Ectodermal cell (in vitro differentiated cells): ENCODE measurements around the gene MAFF.

ENCODE experiments used
- H3K27ac ChIP-seq: 2 replicates; pipeline ENCODE4 v1.7.0; 2013; ENCODE audit warnings: mild to moderate bottlenecking, low read depth, low read length; ENCODE audit not compliant: insufficient read depth, poor library complexity, severe bottlenecking
- H3K27me3 ChIP-seq: 2 replicates; pipeline ENCODE4 v1.7.0; 2013; ENCODE audit warnings: mild to moderate bottlenecking, low read length; ENCODE audit not compliant: insufficient read depth, control insufficient read depth, poor library complexity, severe bottlenecking
- H3K36me3 ChIP-seq: one replicate; pipeline ENCODE4 v1.7.0; 2013; ENCODE audit warnings: low read length; ENCODE audit not compliant: control insufficient read depth, insufficient read depth
- H3K4me1 ChIP-seq: one replicate; pipeline ENCODE4 v1.7.0; 2013; ENCODE audit warnings: low read length; ENCODE audit not compliant: control insufficient read depth, insufficient read depth
- H3K4me3 ChIP-seq: 2 replicates; pipeline ENCODE4 v1.7.0; 2013; ENCODE audit warnings: low read depth, low read length, control low read depth; ENCODE audit not compliant: insufficient read depth
- H3K9me3 ChIP-seq: 2 replicates; pipeline ENCODE4 v1.7.0; 2013; ENCODE audit warnings: mild to moderate bottlenecking, low read length, moderate library complexity; ENCODE audit not compliant: control insufficient read depth
- WGBS, 2 experiments: methylation state at CpG; one replicate each; pipeline ENCODE4 v1.1.7; 2013; ENCODE audit warnings: missing lambda C conversion rate in 2 of 2; 5-methylcytosine and 5-hydroxymethylcytosine counted together

MAFF gene

DNA sequence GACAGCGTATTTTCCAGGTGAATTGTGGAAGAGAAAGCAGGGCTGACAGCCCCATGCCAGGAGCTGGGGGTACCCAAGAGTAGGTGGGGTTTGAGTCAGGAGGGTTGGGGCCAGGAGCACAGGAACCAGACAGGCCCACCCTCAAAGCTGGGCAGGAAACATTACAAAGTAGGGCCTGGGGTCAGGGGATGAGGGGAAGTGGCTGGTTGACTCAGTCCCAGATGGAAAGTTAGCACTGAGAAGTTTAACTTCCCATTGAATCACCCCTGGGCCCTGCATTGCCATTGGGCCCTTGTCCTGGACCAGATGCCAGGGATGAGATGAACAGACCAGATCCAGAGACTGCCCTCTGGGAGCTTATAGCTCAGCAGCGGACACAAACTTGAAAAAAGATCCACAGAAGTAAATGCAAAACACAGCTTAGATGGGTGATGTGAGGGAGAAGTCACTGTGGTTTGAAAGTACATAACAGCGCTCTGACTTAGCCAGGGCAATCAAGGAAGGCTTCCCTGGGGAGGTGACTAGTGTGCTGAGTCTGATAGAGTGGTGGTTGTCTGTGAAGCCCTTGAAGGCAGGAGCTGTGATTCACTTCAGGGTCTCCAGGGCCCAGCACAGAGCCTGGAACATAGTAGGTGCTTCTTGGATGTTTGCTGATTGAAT, 2.2 kb downstream of the MAFF start:
- Histone ChIP-seq H3K4me1 (peaks cover 8% of the 10 kb centered on the region), H3K36me3 (no peaks in the 10 kb centered on the region), H3K27ac (no peak overlapping the region), H3K27me3 (peaks cover 50% of the 10 kb centered on the region), H3K4me3 (no peak overlapping the region), H3K9me3 (no peaks in the 10 kb centered on the region)
- 92 to 95% methylated on average over 3 of the region's 3 CpGs for WGBS, 2 experiments

DNA sequence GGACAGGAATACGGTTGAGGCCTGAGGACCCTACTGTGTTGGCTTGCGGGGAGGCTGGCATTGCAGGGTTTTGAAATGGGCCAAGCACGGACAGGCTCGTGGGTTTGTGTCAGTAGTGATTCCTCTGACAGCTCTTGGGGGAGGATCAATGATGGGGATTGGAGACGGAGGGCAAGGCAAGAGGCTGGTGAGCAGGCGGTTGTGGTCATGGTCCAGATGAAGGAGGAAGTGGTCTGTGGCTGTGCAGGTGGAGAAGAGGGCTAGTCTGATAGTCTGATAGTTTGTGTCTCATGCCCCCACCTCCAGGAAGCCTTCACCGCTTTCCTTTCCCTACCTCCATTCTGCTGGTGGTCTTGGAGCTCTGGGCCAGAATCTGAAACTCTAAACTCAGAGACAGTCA, 3.0 kb downstream of the MAFF start:
- Histone ChIP-seq H3K4me3 (no peak overlapping the region), H3K27me3 (peaks cover 50% of the 10 kb centered on the region), H3K9me3 (no peaks in the 10 kb centered on the region), H3K27ac (no peak overlapping the region), H3K36me3 (no peaks in the 10 kb centered on the region), H3K4me1 (peaks cover 8% of the 10 kb centered on the region)
- 90 to 91% methylated on average over 7 of the region's 7 CpGs for WGBS, 2 experiments

GRCh38 chr22:38205261-38206128, 3.7 kb downstream of the MAFF start:
- no peak overlapping the region for H3K27ac ChIP-seq
- no peak overlapping the region for H3K4me3 ChIP-seq
- no peaks in the 10 kb centered on the region for H3K36me3 ChIP-seq
- peaks cover 46% of the 10 kb centered on the region for H3K27me3 ChIP-seq
- H3K4me1 ChIP-seq: peaks cover 8% of the 10 kb centered on the region
- WGBS, 2 experiments: 87 to 88% methylated on average over 15 of the region's 15 CpGs
- H3K9me3 ChIP-seq: no peaks in the 10 kb centered on the region

- 91 to 95% methylated on average over 7 of the region's 7 CpGs for WGBS, 2 experiments
- Histone ChIP-seq H3K36me3 (no peaks in the 10 kb centered on the region), H3K4me3 (no peak overlapping the region), H3K9me3 (no peaks in the 10 kb centered on the region), H3K4me1 (peaks cover 3% of the 10 kb centered on the region), H3K27ac (no peak overlapping the region), H3K27me3 (peaks cover 23% of the 10 kb centered on the region)
Measured at GRCh38 chr22:38207898-38208432, 6.2 kb downstream of the MAFF start.

- no peaks in the 10 kb centered on the region for H3K36me3 ChIP-seq
- 94 to 96% methylated on average over 5 of the region's 6 CpGs for WGBS, 2 experiments
- no peaks in the 10 kb centered on the region for H3K9me3 ChIP-seq
- H3K27me3 ChIP-seq: peaks cover 18% of the 10 kb centered on the region
- no peak overlapping the region for H3K4me3 ChIP-seq
- H3K4me1 ChIP-seq: no peaks in the 10 kb centered on the region
- H3K27ac ChIP-seq: no peak overlapping the region
Measured at GRCh38 chr22:38208551-38208968, 6.8 kb downstream of the MAFF start.

DNA sequence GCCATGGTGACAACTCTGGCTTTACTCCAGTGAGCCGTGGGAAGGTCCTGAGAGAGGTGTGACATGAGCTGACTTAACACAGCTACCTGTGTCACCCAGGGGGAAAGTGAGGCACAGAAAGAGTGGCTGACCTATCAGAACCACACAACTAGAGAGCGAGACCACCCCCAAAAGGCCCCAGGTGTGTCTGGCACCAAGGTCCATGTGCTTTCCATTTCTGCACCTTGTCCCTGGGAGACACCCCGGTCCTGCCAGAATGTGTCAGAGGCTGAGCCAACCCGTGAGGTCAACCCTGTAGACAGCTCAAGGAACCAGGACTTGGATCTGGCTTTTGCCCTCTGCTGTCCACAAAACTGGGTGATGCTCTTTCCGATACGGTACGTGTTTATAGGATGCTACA, 9.8 kb downstream of the MAFF start:
- WGBS, 2 experiments: 94 to 95% methylated on average over 7 of the region's 7 CpGs
- Histone ChIP-seq H3K4me1 (peaks cover 9% of the 10 kb centered on the region), H3K9me3 (no peaks in the 10 kb centered on the region), H3K4me3 (no peak overlapping the region), H3K36me3 (no peaks in the 10 kb centered on the region), H3K27me3 (peaks cover 5% of the 10 kb centered on the region), H3K27ac (no peak overlapping the region)

GRCh38 chr22:38212442-38212841, 10.6 kb downstream of the MAFF start:
- H3K4me1 ChIP-seq: peaks cover 9% of the 10 kb centered on the region
- H3K4me3 ChIP-seq: no peak overlapping the region
- 75 to 88% methylated on average over 1 to 2 of the region's 2 CpGs for WGBS, 2 experiments
- no peak overlapping the region for H3K27ac ChIP-seq
- peaks cover 5% of the 10 kb centered on the region for H3K27me3 ChIP-seq
- H3K36me3 ChIP-seq: no peaks in the 10 kb centered on the region
- no peaks in the 10 kb centered on the region for H3K9me3 ChIP-seq

DNA sequence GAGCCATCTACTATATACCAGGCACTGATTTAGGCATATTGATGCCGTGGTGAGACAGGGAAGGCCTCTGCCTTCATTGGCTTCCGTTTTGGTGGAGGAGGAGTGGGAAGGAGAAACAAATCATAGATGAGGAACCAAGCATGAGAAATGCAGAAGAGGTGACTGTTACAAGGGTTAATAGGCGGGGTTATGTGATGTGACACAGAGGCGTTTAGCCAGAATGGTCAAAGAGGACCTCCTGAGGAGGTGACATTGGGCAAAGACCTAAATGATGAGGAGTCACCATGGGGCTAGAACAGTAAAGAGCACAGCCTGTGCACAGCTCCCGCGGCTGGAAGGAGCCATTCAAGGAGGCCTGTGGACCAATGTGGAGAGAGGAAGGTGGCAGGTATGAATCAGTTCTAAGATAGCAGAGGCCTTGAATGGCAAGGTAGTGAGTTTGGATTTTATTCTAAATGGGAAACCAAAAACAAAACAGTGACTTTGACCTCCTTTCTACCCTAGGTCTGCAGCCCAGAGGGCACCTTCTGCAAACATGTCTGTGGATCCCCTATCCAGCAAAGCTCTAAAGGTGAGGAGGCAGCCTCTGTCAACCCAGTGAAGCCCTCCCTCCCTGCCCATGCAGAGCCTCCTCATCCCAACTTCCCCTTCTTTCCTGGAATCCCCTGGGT, 11.7 kb downstream of the MAFF start:
- H3K9me3 ChIP-seq: no peaks in the 10 kb centered on the region
- H3K4me1 ChIP-seq: peaks cover 15% of the 10 kb centered on the region
- H3K36me3 ChIP-seq: no peaks in the 10 kb centered on the region
- WGBS, 2 experiments: 88 to 92% methylated on average over 6 of the region's 6 CpGs
- no peak overlapping the region for H3K27ac ChIP-seq
- H3K27me3 ChIP-seq: peaks cover 5% of the 10 kb centered on the region
- no peak overlapping the region for H3K4me3 ChIP-seq

DNA sequence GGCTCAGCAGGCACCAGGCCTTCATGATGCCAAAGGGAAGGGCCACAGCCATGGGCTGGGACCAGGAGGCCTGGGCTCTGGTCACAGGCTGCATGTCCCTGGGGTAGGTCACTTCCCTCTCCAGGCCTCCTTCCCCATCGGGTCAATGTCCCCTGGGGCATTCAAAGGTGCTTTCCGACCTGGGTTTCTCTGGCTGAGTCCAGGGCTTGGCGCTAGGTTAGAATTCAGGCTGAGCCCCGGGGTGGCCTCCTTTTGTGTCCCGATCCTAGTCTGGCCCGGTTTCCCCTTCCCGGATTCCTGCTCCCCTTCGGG, 12.2 kb downstream of the MAFF start:
- H3K4me3 ChIP-seq: no peak overlapping the region
- WGBS, 2 experiments: 78 to 80% methylated on average over 8 of the region's 8 CpGs

More for the DNA sequence above, 12.2 kb downstream of the MAFF start:
- Histone ChIP-seq H3K9me3 (no peaks in the 10 kb centered on the region), H3K4me1 (peaks cover 20% of the 10 kb centered on the region), H3K27ac (no peak overlapping the region), H3K27me3 (peaks cover 5% of the 10 kb centered on the region), H3K36me3 (no peaks in the 10 kb centered on the region)
